ENCODE data around the gene LAMB4. TPM values are rescaled to one million over a fixed set of nuclear protein-coding genes. Genes with fewer than 3 reads are reported as not detected.

Gene LAMB4
- total RNA-seq, 1 donor from 2014 or later: 1.1 TPM

DNA sequence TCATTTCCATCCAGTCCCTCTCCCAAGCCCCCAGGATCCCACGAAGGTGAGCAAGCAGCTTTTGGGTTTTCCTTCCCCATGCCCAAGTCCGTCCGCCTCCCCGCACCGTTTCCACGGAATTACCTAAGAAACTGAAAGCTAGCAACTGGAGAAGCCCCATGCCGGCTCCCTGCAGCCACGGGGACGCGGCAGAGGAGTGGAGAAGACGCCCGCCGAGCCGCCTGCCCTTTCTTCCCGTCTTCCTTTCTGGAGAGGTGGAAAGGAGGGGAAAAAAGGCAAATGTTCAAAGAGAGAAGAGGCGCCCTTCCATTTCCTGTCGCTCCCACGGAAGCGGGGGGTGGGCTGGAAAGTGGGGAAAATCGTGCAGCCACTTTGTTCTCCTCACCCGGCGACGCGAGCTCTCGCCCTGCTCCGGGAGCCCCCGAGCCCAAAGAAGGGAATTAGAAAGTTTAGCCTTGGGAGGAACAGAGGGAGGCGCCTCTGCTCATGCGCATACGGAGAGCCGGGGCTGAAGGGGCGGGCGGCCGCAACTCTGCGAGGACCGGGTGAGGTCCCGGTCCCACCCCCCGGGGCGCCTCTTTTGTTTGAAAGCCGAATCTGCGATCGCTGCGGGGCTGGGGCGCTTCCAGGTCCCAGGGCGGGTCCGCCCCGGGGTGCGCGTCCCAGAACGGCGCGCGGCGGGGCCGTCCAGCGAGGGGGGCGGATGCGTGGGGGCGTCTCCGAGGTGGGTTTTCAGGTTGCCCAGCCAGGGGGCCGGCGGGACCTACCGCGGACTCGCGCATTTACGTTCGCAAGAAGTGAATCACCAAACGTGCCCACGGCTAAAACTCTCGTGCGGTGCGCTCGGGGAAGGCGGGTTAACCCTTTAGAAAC, 127.2 kb downstream of the LAMB4 start, which contains the start of gene LAMB1:
Gene LAMB1, minus strand, starts transcription at position 436 of the 873 bp plus-strand sequence. Its CDS starts 276 bp downstream, at position 160.
- TF ChIP-seq, protein P1, sequence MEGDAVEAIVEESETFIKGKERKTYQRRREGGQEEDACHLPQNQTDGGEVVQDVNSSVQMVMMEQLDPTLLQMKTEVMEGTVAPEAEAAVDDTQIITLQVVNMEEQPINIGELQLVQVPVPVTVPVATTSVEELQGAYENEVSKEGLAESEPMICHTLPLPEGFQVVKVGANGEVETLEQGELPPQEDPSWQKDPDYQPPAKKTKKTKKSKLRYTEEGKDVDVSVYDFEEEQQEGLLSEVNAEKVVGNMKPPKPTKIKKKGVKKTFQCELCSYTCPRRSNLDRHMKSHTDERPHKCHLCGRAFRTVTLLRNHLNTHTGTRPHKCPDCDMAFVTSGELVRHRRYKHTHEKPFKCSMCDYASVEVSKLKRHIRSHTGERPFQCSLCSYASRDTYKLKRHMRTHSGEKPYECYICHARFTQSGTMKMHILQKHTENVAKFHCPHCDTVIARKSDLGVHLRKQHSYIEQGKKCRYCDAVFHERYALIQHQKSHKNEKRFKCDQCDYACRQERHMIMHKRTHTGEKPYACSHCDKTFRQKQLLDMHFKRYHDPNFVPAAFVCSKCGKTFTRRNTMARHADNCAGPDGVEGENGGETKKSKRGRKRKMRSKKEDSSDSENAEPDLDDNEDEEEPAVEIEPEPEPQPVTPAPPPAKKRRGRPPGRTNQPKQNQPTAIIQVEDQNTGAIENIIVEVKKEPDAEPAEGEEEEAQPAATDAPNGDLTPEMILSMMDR (IDR thresholded peaks at IDR 0.05; ENCODE audit: unreplicated experiment): no peak

DNA sequence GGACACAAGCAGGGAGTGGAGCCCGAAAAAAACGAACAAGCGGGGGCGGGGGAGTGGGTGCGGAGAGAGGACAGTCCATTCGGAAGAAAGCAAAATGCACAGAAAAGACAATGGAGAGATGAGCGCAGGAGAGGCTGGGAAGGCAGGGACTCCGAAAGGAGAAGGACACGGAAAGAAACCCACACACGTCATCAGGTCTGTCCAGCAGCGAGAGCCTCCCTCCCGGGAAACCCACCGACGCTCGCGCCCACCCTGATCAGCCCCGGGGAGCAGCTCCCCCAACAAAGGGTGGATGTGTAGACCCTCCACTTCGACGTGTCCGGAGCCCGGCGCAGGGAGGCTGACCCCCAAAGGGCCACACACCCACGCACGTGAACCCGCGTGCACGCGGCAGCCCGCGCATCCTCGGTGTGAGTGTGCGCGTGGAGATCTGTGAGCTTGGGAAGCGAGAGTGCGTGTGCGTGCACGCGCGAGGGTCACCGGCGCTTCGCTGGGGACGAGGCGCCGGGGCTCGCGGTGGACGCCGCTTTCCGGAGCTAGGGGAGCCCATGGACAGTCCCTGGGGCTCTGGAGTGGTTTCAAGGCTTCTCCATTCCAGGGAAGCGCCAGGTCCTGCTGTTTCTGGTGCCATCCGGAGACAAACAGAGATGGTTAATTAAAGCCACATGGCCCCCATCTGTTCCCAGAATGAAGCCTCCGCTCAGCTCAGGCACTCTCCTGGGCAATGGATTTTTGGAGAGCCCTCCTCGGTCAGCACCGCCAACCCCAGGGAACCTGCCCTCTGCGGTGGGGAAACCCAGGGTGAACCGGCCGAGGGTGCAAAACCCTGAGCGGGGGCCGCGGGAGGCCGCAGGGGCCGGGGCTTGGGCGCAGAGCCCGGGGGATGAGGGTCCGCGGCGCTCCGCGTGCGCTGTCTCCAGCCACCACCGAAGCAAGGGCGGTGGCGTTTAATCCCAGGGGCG, 128.1 kb downstream of the LAMB4 start:
- Mint-ChIP-seq H3K9me3 (ENCODE audit: unreplicated experiment) (no peaks in the 10 kb centered on the region), H3K27ac (ENCODE audit: unreplicated experiment) (peak overlapping the region; percentile 99), H3K4me3 (ENCODE audit: unreplicated experiment) (peak overlapping the region; percentile 95), H3K36me3 (ENCODE audit: low read depth, unreplicated experiment) (peaks cover 15% of the 10 kb centered on the region), H3K27me3 (ENCODE audit: unreplicated experiment) (peaks cover 17% of the 10 kb centered on the region), H3K4me1 (ENCODE audit: unreplicated experiment) (peaks cover 48% of the 10 kb centered on the region)
- TF ChIP-seq, protein P1 (IDR thresholded peaks at IDR 0.05; ENCODE audit: unreplicated experiment): no peak
- peak; percentile 25 for DNase-seq (ENCODE audit: low spot score)

More for the DNA sequence above, 127.2 kb downstream of the LAMB4 start, which contains the start of gene LAMB1:
- H3K4me3 Mint-ChIP-seq (ENCODE audit: unreplicated experiment): peak within 1 kb of the TSS; percentile 95
- DNase-seq (ENCODE audit: low spot score): peak; percentile 78
- H3K27me3 Mint-ChIP-seq (ENCODE audit: unreplicated experiment): peaks cover 17% of the 10 kb centered on the region
- H3K27ac Mint-ChIP-seq (ENCODE audit: unreplicated experiment): peak within 1 kb of the TSS; percentile 82
- peaks cover 8% of the 10 kb centered on the region for H3K36me3 Mint-ChIP-seq (ENCODE audit: low read depth, unreplicated experiment)
- peaks cover 45% of the 10 kb centered on the region for H3K4me1 Mint-ChIP-seq (ENCODE audit: unreplicated experiment)
- H3K9me3 Mint-ChIP-seq (ENCODE audit: unreplicated experiment): no peaks in the 10 kb centered on the region

DNA sequence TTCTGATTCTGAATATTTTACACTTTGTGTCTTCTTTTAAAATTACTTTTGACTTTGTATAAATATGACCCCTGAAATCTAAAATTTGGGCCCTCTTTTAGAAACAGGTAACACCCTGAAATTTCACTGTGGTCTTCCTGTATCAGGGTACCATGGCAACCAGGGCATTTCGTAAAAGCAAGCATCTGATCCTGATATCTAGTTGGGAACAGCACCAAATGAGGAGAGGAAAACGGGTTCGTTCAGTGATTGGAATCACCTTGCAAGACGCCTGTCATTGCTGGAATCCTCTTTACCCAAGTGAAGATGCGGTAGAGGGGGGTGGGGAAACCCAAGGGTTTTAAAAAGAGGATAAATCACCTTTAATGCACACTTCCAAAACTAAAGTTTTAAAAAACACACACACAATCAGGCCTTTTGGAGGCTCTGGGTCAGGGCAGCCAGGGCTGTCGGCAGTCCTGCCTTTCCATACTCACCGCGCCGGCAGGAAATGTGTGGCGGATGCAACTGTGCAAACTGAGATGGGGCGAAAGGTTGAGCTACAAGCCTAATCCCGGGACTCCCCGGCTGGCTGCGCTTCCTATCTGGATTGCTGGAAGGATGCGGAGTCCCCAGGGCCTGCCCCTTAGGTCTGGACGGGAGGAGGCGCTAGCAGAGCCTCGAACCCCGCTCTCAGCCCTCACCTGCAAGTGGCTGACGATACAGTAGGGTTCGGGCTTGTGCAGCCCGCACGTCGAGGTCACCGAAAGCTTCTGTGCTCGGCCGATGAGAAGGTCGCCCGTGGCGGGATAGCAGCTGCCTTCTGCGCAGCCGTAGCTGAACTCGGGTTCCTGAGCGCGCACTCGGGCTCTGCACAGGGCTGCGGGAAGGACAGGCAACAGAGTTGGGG, 129.0 kb downstream of the LAMB4 start:
- Mint-ChIP-seq H3K36me3 (ENCODE audit: low read depth, unreplicated experiment) (peaks cover 20% of the 10 kb centered on the region), H3K4me3 (ENCODE audit: unreplicated experiment) (peak overlapping the region; percentile 95), H3K27ac (ENCODE audit: unreplicated experiment) (peak overlapping the region; percentile 99), H3K9me3 (ENCODE audit: unreplicated experiment) (no peaks in the 10 kb centered on the region), H3K27me3 (ENCODE audit: unreplicated experiment) (peaks cover 14% of the 10 kb centered on the region), H3K4me1 (ENCODE audit: unreplicated experiment) (peaks cover 55% of the 10 kb centered on the region)
- DNase-seq (ENCODE audit: low spot score): peak; percentile 83
- TF ChIP-seq, protein P1 (IDR thresholded peaks at IDR 0.05; ENCODE audit: unreplicated experiment): no peak

DNA sequence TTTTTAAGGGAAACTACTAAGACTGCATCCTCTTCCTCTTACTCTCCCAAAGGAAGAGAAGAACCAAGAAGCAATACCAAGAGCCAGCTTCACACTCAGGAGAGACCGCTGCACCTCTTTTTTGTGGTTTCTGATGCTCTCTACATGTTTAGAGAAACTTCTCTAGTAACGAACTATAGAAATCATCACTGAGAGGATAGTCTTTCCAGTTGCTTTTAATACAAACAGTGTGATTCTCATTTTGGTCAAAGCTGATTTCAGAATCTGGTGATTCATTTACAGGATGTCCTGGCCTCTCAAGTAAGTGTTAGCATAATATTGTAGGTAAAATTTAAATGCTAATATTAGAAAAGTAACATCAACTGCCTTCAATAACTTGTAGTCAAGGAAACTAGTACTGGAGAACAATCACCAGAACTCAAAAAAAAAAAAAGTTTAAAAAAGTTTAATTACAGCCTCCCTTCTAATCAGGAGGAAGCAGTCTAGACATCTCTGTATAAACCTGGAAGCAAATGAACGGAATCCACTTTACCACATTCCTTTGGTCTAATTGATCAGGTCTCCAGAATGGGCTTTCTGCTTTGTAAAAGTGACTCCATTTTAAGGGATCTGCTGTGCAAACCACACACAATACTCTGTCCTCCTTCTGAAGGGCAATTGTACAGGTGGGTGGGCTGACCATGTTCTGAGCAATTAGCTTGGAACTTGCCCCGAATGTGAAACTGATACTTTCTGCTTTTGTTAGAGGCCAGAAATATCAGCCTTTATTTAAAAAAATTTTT, 130.2 kb downstream of the LAMB4 start:
- TF ChIP-seq, protein P1 (IDR thresholded peaks at IDR 0.05; ENCODE audit: unreplicated experiment): no peak
- Mint-ChIP-seq H3K4me1 (ENCODE audit: unreplicated experiment) (peaks cover 64% of the 10 kb centered on the region), H3K27me3 (ENCODE audit: unreplicated experiment) (peaks cover 14% of the 10 kb centered on the region), H3K9me3 (ENCODE audit: unreplicated experiment) (no peaks in the 10 kb centered on the region), H3K4me3 (ENCODE audit: unreplicated experiment) (peak overlapping the region; percentile 56), H3K36me3 (ENCODE audit: low read depth, unreplicated experiment) (peaks cover 30% of the 10 kb centered on the region), H3K27ac (ENCODE audit: unreplicated experiment) (peak overlapping the region; percentile 99)
- no peak for DNase-seq (ENCODE audit: low spot score)
